ENCODE measurements around the gene MIEN1. TPM values are rescaled to one million over a fixed set of nuclear protein-coding genes. Genes with fewer than 3 reads are reported as not detected.
"Not testable (repeated sequence)": the region's sequence is repeated elsewhere in the genome, so short reads cannot be mapped to it uniquely, and the experiment has no call there.

The MIEN1 gene
- total RNA-seq, 1 experiment from 2014 or later, result 58.1 TPM

DNA sequence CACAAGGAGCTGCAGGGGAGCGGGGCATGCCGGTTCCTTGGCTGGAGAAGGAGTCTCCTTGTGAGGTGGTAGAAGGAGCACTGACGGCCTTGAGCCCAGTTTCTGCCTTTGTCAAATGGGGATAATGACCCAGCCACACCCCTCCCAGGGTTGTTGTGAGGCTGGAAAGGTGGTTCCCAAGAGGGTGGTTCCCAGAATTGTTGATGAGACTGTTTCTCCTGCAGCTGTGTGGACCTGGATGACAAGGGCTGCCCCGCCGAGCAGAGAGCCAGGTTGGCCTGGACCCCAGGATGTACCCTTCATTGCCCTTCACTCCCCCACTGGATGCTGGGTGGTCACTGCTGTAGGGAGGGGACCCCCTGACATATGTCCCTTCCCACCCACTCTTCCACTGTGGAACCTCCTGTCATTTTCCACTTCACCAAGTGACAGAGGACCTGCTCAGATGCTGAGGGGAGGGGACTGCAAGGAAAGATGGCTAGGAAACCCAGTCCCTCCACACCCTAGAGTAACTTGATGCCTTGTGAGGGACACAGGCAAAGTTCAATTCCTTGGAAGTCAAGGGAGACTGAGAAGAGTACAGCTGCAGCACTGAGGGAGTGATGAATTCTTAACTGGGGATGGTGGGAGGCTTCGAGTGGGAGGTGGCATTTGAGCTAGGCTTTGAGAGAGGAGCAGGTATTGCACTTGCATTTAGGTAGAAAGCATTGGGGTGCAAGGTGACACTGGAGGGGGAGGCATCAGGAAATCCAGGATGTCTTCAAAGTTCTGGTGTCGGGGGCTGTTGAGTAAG, 10.6 kb downstream of the MIEN1 start:
- DNase-seq (ENCODE audit: low read depth), result no peak

DNA sequence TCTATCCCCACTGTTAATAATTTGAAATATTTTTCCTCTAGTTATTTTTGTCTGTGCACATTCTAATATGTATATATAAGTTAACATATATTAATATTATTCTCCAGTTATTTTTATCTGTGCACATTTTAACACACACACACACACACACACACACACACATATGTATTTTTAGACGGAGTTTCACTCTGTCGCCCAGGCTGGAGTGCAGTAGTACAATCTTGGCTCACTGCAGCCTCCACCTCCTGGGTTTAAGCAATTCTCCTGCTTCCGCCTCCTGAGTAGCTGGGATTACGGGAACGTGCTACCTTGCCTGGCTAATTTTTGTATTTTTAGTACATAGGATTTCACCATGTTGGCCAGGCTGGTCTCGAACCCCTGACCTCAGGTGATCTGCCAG, 12.7 kb downstream of the MIEN1 start:
- DNase-seq (ENCODE audit: low read depth), result no peak

DNA sequence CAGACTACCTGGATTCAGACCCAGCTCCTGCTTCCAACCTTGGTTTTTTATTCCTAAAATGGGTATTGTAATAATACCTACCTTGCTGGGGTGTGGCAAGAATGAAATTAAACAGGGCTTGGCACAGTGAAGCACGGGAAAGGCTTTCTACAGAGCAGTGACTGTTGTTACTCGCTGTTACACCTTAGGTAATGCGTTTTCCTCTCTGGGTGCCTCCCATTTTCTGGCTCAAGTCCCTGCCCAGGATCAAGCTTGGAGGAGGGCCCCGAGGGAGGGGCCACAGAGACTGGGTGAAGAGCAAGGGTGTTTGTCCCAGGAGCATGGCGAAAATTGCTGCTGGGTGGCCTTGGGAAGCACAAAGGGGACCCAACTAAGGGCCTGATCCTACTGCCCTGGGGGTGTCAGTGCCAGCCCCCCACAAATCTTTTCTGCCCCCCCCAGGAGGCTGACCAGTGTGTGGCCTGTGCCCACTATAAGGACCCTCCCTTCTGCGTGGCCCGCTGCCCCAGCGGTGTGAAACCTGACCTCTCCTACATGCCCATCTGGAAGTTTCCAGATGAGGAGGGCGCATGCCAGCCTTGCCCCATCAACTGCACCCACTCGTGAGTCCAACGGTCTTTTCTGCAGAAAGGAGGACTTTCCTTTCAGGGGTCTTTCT, 13.3 kb downstream of the MIEN1 start:
- no peak for DNase-seq (ENCODE audit: low read depth)

DNA sequence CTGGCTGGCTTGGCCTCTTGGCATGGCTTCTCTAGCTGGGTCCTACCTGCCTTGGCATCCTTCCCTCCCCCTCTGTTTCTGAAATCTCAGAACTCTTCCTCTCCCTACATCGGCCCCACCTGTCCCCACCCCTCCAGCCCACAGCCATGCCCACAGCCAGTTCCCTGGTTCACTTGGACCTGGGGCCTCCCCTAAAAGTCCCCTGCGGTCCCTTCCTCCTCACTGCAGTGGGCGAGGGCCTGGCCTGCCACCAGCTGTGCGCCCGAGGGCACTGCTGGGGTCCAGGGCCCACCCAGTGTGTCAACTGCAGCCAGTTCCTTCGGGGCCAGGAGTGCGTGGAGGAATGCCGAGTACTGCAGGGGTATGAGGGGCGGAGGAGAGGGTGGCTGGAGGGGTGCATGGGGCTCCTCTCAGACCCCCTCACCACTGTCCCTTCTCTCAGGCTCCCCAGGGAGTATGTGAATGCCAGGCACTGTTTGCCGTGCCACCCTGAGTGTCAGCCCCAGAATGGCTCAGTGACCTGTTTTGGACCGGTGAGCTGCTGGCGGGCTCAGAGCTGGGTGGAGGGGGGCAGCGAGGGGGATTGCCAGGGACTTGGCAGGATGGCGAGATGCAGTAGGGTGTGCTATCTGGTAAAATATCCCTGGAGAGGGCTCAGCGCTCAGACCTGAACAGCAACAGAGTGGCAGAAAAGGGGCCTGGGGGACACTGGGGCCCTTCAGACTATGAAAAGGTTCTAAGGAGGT, 14.1 kb downstream of the MIEN1 start:
- no peak for DNase-seq (ENCODE audit: low read depth)

- DNase-seq (ENCODE audit: low read depth), result no peak
Measured at GRCh38 chr17:39715375-39716072, 14.8 kb downstream of the MIEN1 start.

- DNase-seq (ENCODE audit: low read depth), result no peak
Measured at GRCh38 chr17:39714234-39714633, 16.1 kb downstream of the MIEN1 start.

DNA sequence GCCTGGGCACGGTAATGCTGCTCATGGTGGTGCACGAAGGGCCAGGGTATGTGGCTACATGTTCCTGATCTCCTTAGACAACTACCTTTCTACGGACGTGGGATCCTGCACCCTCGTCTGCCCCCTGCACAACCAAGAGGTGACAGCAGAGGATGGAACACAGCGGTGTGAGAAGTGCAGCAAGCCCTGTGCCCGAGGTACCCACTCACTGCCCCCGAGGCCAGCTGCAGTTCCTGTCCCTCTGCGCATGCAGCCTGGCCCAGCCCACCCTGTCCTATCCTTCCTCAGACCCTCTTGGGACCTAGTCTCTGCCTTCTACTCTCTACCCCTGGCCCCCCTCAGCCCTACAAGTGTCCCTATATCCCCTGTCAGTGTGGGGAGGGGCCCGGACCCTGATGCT, 18.5 kb downstream of the MIEN1 start:
- DNase-seq (ENCODE audit: low read depth), result no peak

DNA sequence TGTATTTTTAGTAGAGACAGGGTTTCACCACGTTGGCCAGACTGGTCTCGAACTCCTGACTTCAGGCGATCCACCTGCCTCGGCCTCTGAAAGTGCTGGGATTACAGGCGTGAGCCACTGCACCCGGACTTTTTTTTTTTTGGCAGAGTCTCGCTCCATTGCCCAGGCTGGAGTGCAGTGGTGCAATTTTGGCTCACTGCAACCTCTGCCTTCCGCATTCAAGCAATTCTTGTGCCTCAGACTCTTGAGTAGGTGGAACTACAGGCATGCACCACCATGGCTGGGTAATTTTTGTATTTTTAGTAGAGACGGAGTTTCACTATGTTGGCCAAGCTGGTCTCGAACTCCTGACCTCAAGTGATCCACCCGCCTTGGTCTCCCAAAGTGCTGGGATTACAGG, 19.3 kb downstream of the MIEN1 start:
- not testable (repeated sequence) for DNase-seq (ENCODE audit: low read depth)

DNA sequence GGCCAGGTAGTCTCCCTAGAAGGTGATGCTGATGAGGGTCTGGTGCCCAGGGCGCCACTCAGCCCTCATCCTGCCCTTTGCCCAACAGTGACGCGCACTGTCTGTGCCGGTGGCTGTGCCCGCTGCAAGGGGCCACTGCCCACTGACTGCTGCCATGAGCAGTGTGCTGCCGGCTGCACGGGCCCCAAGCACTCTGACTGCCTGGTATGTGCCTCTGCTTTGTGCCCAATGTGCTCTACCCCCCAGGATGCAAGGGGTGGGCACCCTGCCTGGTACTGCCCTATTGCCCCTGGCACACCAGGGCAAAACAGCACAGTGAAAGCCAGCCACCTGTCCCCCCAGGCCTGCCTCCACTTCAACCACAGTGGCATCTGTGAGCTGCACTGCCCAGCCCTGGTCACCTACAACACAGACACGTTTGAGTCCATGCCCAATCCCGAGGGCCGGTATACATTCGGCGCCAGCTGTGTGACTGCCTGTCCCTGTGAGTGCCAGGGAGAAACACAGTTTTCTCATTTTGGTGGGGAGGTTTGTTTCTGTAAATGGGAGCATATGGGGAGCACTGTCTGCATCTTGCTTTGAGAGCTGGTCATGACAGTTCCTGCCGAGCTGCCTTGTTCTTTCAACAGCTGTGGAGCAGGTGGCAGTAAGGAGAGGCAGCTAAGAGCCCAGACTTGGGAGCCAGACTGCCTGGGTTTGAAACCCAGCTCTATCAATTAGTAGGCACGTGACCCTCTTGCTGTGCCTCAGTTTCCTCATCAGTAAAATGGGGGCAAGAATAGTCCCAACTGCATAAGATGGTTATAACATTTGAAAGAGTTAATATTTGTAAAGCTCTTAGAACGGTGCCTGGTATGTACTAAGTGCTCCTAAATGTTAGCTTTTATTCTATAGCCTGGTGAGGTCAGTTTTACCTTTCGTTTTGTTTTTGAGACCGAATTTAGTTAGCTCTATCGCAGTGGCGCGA, 20.1 kb downstream of the MIEN1 start:
- no peak for DNase-seq (ENCODE audit: low read depth)

DNA sequence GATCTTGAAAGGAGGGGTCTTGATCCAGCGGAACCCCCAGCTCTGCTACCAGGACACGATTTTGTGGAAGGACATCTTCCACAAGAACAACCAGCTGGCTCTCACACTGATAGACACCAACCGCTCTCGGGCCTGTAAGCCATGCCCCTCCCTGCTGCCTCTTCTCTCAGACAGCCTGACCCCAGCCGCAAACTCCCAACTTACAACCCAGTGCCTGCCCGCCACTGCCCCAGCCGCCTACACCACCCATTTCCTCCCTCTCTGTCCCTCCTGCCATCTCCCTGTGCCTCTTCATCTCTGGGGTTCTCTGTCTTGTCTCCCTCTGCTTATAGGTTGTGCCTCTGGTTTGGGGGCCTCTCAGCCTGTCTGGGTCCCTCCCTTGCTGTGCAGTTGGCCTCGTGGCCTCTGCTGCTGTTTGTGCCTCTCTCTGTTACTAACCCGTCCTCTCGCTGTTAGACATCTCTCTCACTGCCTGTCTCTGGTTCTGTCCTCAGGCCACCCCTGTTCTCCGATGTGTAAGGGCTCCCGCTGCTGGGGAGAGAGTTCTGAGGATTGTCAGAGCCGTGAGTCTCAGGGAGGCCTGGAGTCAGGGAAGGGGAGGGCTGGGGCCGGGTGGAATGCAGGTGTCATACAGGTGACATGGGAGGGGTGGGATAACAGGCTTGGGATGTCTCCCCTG, 20.9 kb downstream of the MIEN1 start:
- DNase-seq (ENCODE audit: low read depth), result no peak

DNA sequence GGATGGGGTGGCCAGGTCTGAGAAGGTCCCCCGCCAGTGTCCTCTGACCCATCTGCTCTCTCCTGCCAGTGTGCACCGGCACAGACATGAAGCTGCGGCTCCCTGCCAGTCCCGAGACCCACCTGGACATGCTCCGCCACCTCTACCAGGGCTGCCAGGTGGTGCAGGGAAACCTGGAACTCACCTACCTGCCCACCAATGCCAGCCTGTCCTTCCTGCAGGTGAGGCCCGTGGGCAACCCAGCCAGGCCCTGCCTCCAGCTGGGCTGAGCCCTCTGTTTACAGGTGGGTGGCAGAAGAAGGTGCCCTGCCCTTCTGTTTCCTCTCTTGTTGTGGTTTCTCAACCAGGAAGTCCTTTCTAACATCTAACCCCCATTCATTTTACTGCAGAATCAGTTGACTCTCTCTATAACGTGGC, 23.4 kb downstream of the MIEN1 start:
- DNase-seq (ENCODE audit: low read depth), result no peak

GRCh38 chr17:39706383-39706782, 23.9 kb downstream of the MIEN1 start:
- no peak for DNase-seq (ENCODE audit: low read depth)

- no peak for DNase-seq (ENCODE audit: low read depth)
Measured at GRCh38 chr17:39705786-39706348, 24.5 kb downstream of the MIEN1 start.

DNA sequence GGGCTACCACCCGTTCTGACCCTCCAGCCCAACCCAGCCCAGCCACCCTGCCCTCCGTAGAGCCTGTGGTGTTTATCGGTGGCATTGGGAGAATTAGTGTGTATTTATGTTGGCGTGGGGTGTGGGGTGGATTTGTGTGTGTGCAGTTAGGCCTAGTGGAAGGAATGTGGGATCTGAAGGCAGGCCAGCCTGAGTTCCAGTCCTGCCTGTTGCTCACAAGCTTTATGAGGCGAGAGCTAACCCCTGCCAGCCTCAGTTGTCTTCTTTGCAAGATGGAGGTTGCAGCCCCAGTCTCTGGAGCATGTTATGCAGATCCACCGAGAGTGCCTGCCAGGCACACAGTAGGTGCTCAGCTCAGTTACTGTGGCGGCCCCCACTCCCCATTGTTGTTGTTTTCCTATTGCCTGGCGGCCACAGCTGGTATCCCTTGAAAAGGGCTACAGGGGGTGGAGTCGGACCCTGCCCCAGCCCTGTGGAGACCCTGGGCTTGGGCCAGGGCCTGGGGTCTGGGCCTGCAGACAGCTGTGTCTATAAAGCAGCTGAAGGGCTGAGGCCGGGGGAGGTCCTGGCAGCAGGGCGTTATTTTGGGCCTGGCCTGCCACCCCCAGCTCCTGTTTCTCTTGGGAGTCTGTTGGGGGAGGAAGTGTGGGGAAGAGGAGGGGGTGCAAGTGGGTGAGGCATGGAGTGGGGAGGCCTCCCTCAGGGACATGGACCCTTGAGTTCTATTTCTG, 25.3 kb downstream of the MIEN1 start:
- no peak for DNase-seq (ENCODE audit: low read depth)

GRCh38 chr17:39703913-39704312, 26.4 kb downstream of the MIEN1 start:
- no peak for DNase-seq (ENCODE audit: low read depth)

- no peak for DNase-seq (ENCODE audit: low read depth)
Measured at GRCh38 chr17:39702901-39703893, 27.1 kb downstream of the MIEN1 start.

- no peak for DNase-seq (ENCODE audit: low read depth)
Measured at GRCh38 chr17:39701784-39702422, 28.4 kb downstream of the MIEN1 start.
